Dermis blood vessel endothelial cell (primary cell): Measurements from ENCODE around the gene CCDC91. TPM values are rescaled to one million over a fixed set of nuclear protein-coding genes. Genes with fewer than 3 reads are reported as not detected.

Experiments used
- total RNA-seq: library from RNA; depleted of rRNA; stranded (reverse); fragments of >200 nt; gene quantifications from 2 replicates; pipeline ENCODE4 v1.2.3, GENCODE V29; 2014

CCDC91 gene
- total RNA-seq, 1 donor from 2014 or later: 8.3 TPM

Other genes with a start within 250 kb of the CCDC91 start
- not detected in 2 replicates for gene PTHLH, start 217.7 kb upstream of the CCDC91 start, total RNA-seq